Measurements from ENCODE around the gene RIC8A. TPM values are rescaled to one million over a fixed set of nuclear protein-coding genes. Genes with fewer than 3 reads are reported as not detected.
A peak's percentile ranks its signal among the peaks of the same experiment; 100 is the strongest.
"Not testable (repeated sequence)": the region's sequence is repeated elsewhere in the genome, so short reads cannot be mapped to it uniquely, and the experiment has no call there.

RIC8A gene
- total RNA-seq, 2 experiments from 2014 or later = 98.7 to 103 TPM

DNA sequence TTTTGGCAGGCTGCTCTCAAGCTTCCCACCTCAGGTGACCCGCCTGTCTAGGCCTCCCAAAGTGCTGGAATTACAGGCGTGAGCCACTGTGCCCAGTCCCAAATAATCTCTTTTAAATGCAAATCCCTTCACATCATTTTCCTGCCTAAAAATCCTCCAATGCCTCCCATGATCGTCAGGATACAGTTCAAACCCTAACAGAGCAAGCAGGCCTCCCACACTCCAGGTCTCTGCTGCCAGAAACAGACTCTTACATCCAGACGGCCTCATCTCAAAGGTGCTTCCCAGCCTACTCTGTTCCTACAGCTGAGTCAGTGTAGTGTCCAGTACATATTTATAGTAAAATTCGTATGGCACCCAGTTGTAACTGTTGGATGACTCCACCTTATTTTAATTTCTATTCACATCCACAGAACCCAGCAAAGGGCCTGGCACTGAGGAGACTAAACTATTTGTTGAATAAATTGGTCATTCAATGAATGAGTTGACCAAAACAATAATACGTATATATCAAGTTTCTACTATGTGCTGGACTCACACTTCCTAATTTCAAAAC, 20.4 kb downstream of the RIC8A start:
- DNase-seq = no peak
- Mint-ChIP-seq H3K4me1 (peaks cover 4% of the 10 kb centered on the region), H3K27me3 (no peaks in the 10 kb centered on the region), H3K9me3 (no peaks in the 10 kb centered on the region), H3K4me3 (no peak overlapping the region), H3K36me3 (ENCODE audit: low read depth) (peaks cover 5% of the 10 kb centered on the region), H3K27ac (no peak overlapping the region)
- POLR2A ChIA-PET = interaction anchor here (1.2 to 1.3 kb wide), 2 partner anchors 9 to 21 kb away, joined by 4 read pairs; partner anchors contain the start of genes BET1L, PSMD13, RIC8A and SIRT3
- CTCF ChIA-PET = interaction anchor here (1.3 kb wide), 1 partner anchor 11 kb away, joined by 3 read pairs; no protein-coding TSS in a partner anchor

DNA sequence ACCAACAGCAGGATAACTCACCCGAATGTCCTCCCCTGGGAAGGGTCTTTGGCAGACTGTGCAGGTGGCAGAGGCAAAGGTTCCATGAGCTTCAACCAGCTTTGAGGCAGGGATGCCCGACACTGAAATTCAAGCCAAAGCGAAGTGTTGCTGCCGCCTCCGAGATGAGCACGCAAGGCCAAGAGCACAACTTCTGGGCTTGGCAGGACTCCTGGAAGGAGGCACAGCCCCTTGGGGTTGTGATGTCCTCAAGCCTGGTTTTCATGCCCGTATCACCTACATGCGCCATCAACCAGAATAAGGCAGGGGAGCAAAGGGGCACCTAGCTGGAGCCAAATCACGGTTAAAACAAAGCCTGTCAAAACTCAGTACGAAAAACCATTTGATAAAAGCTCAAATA, 22.9 kb downstream of the RIC8A start:
- ChIA-PET CTCF (interaction anchor here (1.5 kb wide), 1 partner anchor 20 kb away, joined by 4 read pairs; no protein-coding TSS in a partner anchor), POLR2A (interaction anchor here (1.5 kb wide), 1 partner anchor 15 kb away, joined by 4 read pairs; no protein-coding TSS in a partner anchor)
- Mint-ChIP-seq H3K27me3 (no peaks in the 10 kb centered on the region), H3K9me3 (no peaks in the 10 kb centered on the region), H3K4me1 (peaks cover 9% of the 10 kb centered on the region), H3K36me3 (ENCODE audit: low read depth) (peaks cover 5% of the 10 kb centered on the region), H3K4me3 (no peak overlapping the region), H3K27ac (no peak overlapping the region)
- no peak for DNase-seq

DNA sequence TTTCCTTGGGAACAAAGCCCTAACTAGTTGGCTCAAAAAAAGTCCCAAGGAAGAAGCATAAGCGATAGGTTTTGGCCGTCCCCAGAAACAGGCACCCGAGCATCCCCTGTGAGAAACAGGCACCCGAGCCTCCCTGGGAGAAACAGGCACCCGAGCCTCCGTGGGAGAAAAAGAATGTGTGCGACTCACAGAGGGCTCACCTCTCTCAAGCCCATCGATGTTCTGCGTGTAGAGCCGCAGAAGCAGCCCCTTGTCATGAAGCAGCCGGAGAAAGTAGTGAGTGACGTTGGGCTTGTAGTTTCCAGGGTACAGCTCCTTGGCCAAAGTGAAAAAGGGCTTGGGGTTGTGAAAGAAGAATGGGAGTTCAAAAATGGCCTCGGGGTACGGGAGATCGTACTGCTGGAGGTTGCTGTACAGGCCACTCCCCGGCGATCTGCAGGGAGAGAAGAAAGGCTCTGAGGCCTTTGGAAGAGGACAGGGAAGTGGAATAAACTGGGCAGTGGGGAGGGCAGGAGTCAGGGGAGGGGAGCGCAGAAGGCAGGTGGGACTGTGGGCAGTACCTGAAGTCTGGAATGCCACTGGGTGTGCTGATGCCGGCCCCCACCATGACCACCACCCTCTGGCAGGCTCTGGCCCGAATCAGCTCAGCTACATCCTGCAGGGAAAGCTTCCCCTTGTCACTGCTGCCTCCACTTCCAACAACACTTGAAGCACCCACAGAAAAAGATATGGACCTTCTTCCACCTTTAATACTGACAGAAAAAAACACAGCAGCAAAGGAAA, 25.5 kb downstream of the RIC8A start:
- Mint-ChIP-seq H3K27me3 (no peaks in the 10 kb centered on the region), H3K9me3 (no peaks in the 10 kb centered on the region), H3K4me1 (peaks cover 15% of the 10 kb centered on the region), H3K36me3 (ENCODE audit: low read depth) (peaks cover 6% of the 10 kb centered on the region), H3K4me3 (no peak overlapping the region), H3K27ac (no peak overlapping the region)
- CTCF ChIA-PET = no interaction called here
- DNase-seq = no peak
- POLR2A ChIA-PET = no interaction called here

DNA sequence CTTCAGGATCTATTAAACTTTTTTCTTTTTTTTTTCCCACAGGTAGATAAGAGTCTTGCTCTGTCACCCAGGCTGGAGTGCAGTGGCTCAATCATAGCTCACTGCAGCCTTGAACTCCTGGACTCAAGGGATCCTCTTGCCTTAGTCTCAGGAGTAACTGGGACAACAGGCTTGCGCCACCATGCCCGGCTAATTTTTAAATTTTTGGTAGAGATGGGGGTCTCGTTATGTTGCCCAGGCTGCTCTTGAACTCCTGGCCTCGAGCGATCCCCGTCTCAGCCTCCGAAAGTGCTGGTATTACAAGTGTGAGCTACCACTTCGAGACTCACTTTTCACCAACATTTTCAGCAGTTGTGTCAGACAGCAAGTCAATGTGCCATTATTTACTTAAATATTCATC, 27.7 kb downstream of the RIC8A start:
- no peak for DNase-seq
- H3K9me3 Mint-ChIP-seq = no peaks in the 10 kb centered on the region
- POLR2A ChIA-PET = interaction anchor here (1.3 to 1.5 kb wide), 3 partner anchors 19 to 41 kb away, joined by 3 to 4 read pairs (median 4); no protein-coding TSS in a partner anchor
- H3K27me3 Mint-ChIP-seq = no peaks in the 10 kb centered on the region
- no peak overlapping the region for H3K27ac Mint-ChIP-seq
- peaks cover 36% of the 10 kb centered on the region for H3K4me1 Mint-ChIP-seq
- H3K4me3 Mint-ChIP-seq = peak overlapping the region; percentile 92
- H3K36me3 Mint-ChIP-seq (ENCODE audit: low read depth) = peaks cover 17% of the 10 kb centered on the region
- CTCF ChIA-PET = no interaction called here

DNA sequence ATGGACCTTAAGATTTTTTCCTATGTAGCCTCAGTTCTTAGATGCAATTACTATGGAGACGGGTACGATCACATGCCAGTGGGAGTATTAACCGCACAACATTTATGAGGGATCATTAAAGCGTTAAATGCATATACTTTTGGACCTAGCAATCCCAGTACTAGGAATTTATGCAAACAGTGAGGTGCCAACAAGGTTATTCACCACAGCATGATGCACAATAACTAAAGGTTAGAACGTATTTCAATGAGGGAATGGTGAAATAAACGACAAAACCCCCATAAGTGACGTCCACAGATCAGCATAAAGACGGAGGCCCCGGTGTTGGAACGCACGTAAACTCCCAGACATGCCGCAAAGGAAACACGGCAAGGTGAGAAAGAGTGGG, 28.1 kb downstream of the RIC8A start:
- peaks cover 39% of the 10 kb centered on the region for H3K4me1 Mint-ChIP-seq

DNA sequence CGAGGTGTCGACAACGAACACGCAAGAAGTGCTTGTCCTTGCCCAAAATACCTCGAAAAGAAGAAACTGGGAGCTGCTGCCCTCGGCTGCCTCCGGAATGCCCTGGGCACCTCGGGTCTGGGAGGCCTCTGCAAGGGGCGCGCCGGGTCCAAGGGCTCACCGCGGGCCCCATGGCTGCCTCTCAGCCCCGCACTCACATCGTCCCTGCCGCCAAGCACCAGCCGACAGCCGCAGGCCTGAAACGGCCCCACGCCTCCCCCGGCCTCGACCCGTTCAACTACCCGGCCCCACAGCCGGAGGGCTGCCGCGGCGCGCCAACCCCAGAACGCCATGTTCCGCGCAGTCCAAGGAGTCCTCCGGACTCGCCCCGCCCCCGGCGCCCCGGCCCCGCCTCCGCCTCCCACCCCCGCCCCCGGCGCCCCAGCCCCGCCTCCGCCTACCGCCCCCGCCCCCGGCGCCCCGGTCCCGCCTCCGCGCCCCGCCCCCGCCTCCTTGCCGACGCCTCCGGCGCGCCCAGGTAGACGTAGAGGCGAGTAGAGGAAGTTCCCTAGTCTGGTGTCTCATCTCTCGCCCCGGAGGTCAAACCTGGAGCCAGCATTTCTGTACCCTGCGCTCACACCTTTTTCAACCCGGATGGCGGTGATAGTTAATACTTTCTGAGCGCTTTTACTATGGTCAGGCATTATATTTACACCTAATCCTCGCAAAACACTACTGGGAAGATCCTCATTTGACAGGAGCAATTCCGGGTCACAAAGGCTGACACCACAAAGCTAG, 28.7 kb downstream of the RIC8A start, which contains the start of gene SIRT3:
Gene SIRT3, minus strand, starts transcription at position 346 of the 777 bp plus-strand sequence. Its CDS starts 14 bp downstream, at position 332.
- Mint-ChIP-seq H3K9me3 (no peaks in the 10 kb centered on the region), H3K4me1 (peaks cover 41% of the 10 kb centered on the region), H3K27ac (peak within 1 kb of the TSS; percentile 98), H3K36me3 (ENCODE audit: low read depth) (peaks cover 20% of the 10 kb centered on the region), H3K4me3 (peak within 1 kb of the TSS; percentile 92), H3K27me3 (no peaks in the 10 kb centered on the region)
- ChIA-PET POLR2A (interaction anchor here (0.7 to 4.3 kb wide), 22 partner anchors 7 to 270 kb away, joined by 3 to 51 read pairs (median 6); partner anchors contain the start of genes BET1L, NLRP6, PGGHG and RIC8A), CTCF (interaction anchor here (1.1 to 2.3 kb wide), 5 partner anchors 14 to 459 kb away, joined by 3 to 14 read pairs (median 4); partner anchors contain the start of genes BET1L, DEAF1, RIC8A and TMEM80)
- DNase-seq = peak; percentile 88

More for the DNA sequence above, 28.1 kb downstream of the RIC8A start:
- peaks cover 18% of the 10 kb centered on the region for H3K36me3 Mint-ChIP-seq (ENCODE audit: low read depth)
- CTCF ChIA-PET = no interaction called here
- POLR2A ChIA-PET = interaction anchor here (1.2 to 1.9 kb wide), 4 partner anchors 19 to 71 kb away, joined by 3 to 5 read pairs (median 4); no protein-coding TSS in a partner anchor
- H3K4me3 Mint-ChIP-seq = peak overlapping the region; percentile 92
- H3K27me3 Mint-ChIP-seq = no peaks in the 10 kb centered on the region
- no peaks in the 10 kb centered on the region for H3K9me3 Mint-ChIP-seq
- DNase-seq = no peak
- peak overlapping the region; percentile 64 for H3K27ac Mint-ChIP-seq

DNA sequence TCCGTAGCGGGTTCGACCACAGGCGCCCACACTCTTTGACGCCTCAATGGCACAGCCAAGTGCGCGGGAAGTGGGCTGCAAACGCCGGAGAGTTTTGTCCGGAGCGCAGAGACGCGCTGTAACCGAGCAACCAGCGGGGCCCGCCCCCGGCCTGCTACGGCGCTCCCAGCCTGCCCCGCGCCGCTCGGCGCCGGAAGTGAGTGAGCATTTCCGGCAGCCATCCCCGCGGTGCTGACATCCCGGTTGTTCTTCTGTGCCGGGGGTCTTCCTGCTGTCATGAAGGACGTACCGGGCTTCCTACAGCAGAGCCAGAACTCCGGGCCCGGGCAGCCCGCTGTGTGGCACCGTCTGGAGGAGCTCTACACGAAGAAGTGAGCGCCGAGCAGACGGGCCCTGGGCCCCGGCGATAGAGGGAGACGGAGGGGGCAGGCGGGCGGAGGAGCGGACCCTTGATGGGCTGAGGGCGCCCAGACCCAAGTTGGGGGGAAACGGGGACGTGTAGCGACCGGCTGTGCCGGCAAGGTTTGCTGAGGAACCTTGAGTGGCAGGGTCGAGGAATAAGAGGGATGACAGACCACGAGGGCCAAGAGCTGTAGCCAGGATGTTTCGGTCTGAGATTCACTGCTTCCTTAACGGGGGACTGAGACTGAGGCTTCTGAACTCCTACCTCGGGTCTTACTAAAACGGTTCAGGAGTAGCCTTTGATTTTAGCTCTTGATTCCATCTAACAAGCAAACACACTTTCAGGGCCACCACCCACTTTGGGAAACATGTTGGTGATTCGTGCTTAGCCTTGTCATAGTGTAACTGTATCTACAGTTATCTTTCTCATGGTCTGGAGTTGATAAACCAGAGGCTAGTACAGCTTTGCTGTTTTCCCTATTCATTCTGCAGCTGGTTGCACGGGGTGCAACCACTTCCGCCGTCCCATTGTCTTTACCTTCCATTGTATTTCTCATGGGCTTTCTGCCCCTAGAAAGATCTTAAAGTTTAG, 29.6 kb downstream of the RIC8A start, which contains the start of gene PSMD13:
Gene PSMD13, plus strand, starts transcription at position 203 of the 994 bp plus-strand sequence. Its CDS starts 74 bp downstream, at position 277.
- Mint-ChIP-seq H3K4me3 (peak within 1 kb of the TSS; percentile 92), H3K27ac (peak within 1 kb of the TSS; percentile 98), H3K36me3 (ENCODE audit: low read depth) (peaks cover 28% of the 10 kb centered on the region), H3K27me3 (no peaks in the 10 kb centered on the region), H3K4me1 (peaks cover 49% of the 10 kb centered on the region), H3K9me3 (no peaks in the 10 kb centered on the region)
- DNase-seq = peak; percentile 90
- POLR2A ChIA-PET = interaction anchor here (0.7 to 4.3 kb wide), 29 partner anchors 8 to 572 kb away, joined by 3 to 51 read pairs (median 5); partner anchors contain the start of genes BET1L, NLRP6, PGGHG and RIC8A
- CTCF ChIA-PET = interaction anchor here (0.6 to 2.3 kb wide), 8 partner anchors 13 to 458 kb away, joined by 3 to 14 read pairs (median 4); partner anchors contain the start of genes BET1L, DEAF1, RIC8A and TMEM80

DNA sequence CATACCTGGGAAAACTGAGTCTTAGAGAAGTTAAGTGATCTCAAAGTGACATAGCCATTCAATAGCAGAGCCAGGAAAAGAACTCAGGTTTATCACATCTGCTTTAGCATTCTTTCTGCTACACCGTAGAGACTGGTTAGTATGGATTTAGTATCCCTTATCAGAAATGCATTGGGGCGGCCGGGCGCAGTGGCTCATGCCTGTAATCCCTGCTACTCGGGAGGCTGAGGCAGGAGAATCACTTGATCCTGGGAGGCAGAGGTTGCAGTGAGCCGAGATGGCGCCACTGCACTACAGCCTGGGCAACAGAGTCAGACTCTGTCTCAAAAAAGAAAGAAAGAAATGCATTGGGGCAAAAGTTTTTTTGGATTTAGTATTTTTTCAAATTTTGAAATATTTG, 30.8 kb downstream of the RIC8A start:
- H3K27ac Mint-ChIP-seq, DNase-seq, H3K27me3 Mint-ChIP-seq, H3K9me3 Mint-ChIP-seq: not testable (repeated sequence)
- POLR2A ChIA-PET = interaction anchor here (1.4 to 4.3 kb wide), 12 partner anchors 11 to 169 kb away, joined by 4 to 51 read pairs (median 10); partner anchors contain the start of genes BET1L, PGGHG and RIC8A
- peaks cover 54% of the 10 kb centered on the region for H3K4me1 Mint-ChIP-seq
- CTCF ChIA-PET = interaction anchor here (1.4 to 2.5 kb wide), 4 partner anchors 12 to 78 kb away, joined by 6 to 14 read pairs (median 9); partner anchors contain the start of genes BET1L and RIC8A
- peak overlapping the region; percentile 92 for H3K4me3 Mint-ChIP-seq
- H3K36me3 Mint-ChIP-seq (ENCODE audit: low read depth) = peaks cover 39% of the 10 kb centered on the region

DNA sequence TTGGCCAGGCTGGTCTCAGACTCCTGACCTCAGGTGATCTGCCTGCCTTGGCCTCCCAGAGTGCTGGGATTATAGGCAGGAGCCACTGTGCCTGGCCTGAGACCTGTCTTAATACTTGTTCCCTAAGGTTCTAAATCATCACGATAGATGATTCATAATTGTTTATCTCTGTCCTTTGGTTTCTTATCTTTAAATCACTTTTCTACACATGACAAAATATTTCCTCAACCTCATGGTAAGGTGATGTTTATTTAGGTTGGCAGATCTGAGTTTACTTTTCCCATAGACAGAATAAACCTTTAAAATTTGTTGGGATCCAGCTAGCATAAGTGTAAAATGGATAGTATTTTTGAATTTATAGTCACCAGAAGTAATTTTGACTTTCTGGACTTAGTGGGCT, 32.8 kb downstream of the RIC8A start:
- Mint-ChIP-seq H3K4me1 (peaks cover 63% of the 10 kb centered on the region), H3K36me3 (ENCODE audit: low read depth) (peaks cover 57% of the 10 kb centered on the region), H3K9me3 (no peaks in the 10 kb centered on the region), H3K27ac (peak overlapping the region; percentile 4), H3K4me3 (no peak overlapping the region), H3K27me3 (no peaks in the 10 kb centered on the region)
- ChIA-PET CTCF (interaction anchor here (1.9 to 2.5 kb wide), 2 partner anchors 11 to 33 kb away, joined by 6 to 12 read pairs; partner anchors contain the start of genes BET1L and RIC8A), POLR2A (interaction anchor here (1.2 to 4.3 kb wide), 2 partner anchors 11 to 32 kb away, joined by 4 to 51 read pairs; partner anchors contain the start of genes BET1L and RIC8A)
- no peak for DNase-seq

DNA sequence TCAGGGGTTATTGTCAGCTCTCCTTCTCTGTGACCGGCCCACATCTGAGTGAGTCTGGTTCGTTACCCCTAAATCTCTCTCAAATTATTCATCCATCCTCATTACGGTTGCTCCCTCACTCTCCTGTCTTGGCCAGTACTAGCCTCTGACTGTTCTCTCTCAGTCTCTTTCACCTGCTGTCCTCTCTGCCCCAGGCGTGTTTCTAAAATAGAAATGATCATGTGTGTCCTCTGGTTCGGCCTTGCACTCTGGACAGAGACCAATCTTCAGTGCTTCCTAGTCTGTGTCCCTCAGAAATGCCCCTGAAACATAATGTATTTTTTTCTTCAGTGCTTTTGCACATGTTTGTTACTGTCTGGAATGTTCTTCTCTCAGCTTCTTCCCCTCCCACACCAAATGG, 34.1 kb downstream of the RIC8A start:
- H3K4me3 Mint-ChIP-seq = no peak overlapping the region

DNA sequence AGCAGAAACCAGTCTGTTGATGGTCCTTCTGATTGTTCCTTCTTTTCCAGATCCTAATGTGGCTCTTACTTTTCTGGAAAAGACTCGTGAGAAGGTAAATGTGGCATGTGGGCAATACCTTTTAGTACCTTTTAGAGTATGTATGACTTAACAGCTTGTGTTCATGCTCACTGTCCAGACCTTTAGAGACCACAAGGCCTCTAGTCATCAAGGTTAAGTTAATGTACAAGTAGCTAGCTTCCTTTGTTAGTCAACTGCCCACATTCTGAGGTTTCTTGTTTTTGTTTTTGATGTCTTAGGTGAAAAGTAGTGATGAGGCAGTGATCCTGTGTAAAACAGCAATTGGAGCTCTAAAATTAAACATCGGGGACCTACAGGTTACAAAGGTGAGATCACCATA, 36.9 kb downstream of the RIC8A start:
- H3K27me3 Mint-ChIP-seq = no peaks in the 10 kb centered on the region
- peaks cover 43% of the 10 kb centered on the region for H3K4me1 Mint-ChIP-seq
- no peak overlapping the region for H3K4me3 Mint-ChIP-seq
- H3K36me3 Mint-ChIP-seq (ENCODE audit: low read depth) = peaks cover 85% of the 10 kb centered on the region
- peak overlapping the region; percentile 61 for H3K27ac Mint-ChIP-seq
- no peak for DNase-seq
- H3K9me3 Mint-ChIP-seq = no peaks in the 10 kb centered on the region
- POLR2A ChIA-PET = interaction anchor here (1.2 kb wide), 1 partner anchor 29 kb away, joined by 3 read pairs; no protein-coding TSS in a partner anchor
- CTCF ChIA-PET = interaction anchor here (0.7 kb wide), 1 partner anchor 33 kb away, joined by 3 read pairs; no protein-coding TSS in a partner anchor

More for the DNA sequence above, 34.1 kb downstream of the RIC8A start:
- peaks cover 68% of the 10 kb centered on the region for H3K36me3 Mint-ChIP-seq (ENCODE audit: low read depth)
- ChIA-PET POLR2A (interaction anchor here (1.0 kb wide), 1 partner anchor 122 kb away, joined by 3 read pairs; no protein-coding TSS in a partner anchor), CTCF (interaction anchor here (1.4 kb wide), 1 partner anchor 9 kb away, joined by 7 read pairs; no protein-coding TSS in a partner anchor)
- H3K9me3 Mint-ChIP-seq = no peaks in the 10 kb centered on the region
- DNase-seq = no peak
- peak overlapping the region; percentile 7 for H3K27ac Mint-ChIP-seq
- peaks cover 61% of the 10 kb centered on the region for H3K4me1 Mint-ChIP-seq
- H3K27me3 Mint-ChIP-seq = no peaks in the 10 kb centered on the region
